Tibial artery (tissue), 4 donors: ENCODE measurements around the gene SSR1.

ENCODE experiments used
- DNase-seq, 2 donors: peaks; one replicate each; pipeline ENCODE4 v3.0.0-alpha.2; 2019
- H3K27ac ChIP-seq, 2 donors: fragments of 200-600 bp; sonication (generic) in 1 of 2; 1 replicate in 1 of 2; 2 replicates in 1 of 2; pipeline ENCODE4 v1.5.1; 2018 to 2019; ENCODE audit warnings: mild to moderate bottlenecking in 1 of 2
- H3K27me3 ChIP-seq, 2 donors: fragments of 200-600 bp; sonication (generic) in 1 of 2; one replicate each; pipeline versions ENCODE4 v1.5.1 to v1.6.0; 2016 to 2019
- H3K36me3 ChIP-seq, 3 donors: fragments of 200-600 bp; sonication (generic) in 2 of 3; one replicate each; pipeline ENCODE4 v1.5.1; 2016 to 2019; ENCODE audit warnings: mild to moderate bottlenecking in 2 of 3
- H3K4me1 ChIP-seq, 4 donors: fragments of 200-600 bp; sonication (generic) in 2 of 4; 1 replicate in 3 of 4; 2 replicates in 1 of 4; pipeline ENCODE4 v1.5.1; 2016 to 2019
- H3K4me3 ChIP-seq, 2 donors: fragments of 200-600 bp; sonication (generic) in 1 of 2; 1 replicate in 1 of 2; 2 replicates in 1 of 2; pipeline ENCODE4 v1.5.1; 2018 to 2019; ENCODE audit warnings: mild to moderate bottlenecking in 2 of 2
- H3K9me3 ChIP-seq, 3 donors: fragments of 200-600 bp; sonication (generic) in 1 of 3; one replicate each; pipeline ENCODE4 v1.5.1; 2016 to 2019
- CTCF ChIP-seq, 2 experiments: fragments of 200-600 bp in 1 of 2; fragments of 450-650 bp in 1 of 2; IDR thresholded peaks; one replicate each; pipeline ENCODE4 v1.5.1; 2017 to 2019; ENCODE audit warnings: antibody characterized with exemption in 2 of 2, mild to moderate bottlenecking in 1 of 2, moderate library complexity in 1 of 2
- intact Hi-C: fragments of 100-400 bp; cut with DNase I; formaldehyde crosslinking; loops from one replicate; pipeline ENCODE4 v1.15.0; 2023; ENCODE audit warnings: low total_unique reads

The SSR1 gene

GRCh38 chr6:7307533-7307932 is 5.5 kb downstream of the SSR1 start:
- no peak for TF ChIP-seq CTCF (IDR thresholded peaks at IDR 0.05)
- Histone ChIP-seq H3K36me3 (peaks cover 18 to 71% (median 44%) of the 10 kb centered on the region in 3 donors), H3K4me3 (no peak overlapping the region), H3K27me3 (no peaks in the 10 kb centered on the region), H3K27ac (no peak overlapping the region), H3K4me1 (peaks cover 0 to 31% (median 16%) of the 10 kb centered on the region in 4 donors), H3K9me3 (no peaks in the 10 kb centered on the region)
- no peak for DNase-seq
- intact Hi-C loops = loop anchor here (10.0 kb wide), 1 partner anchor 277 kb away; no protein-coding TSS in a partner anchor

- H3K4me3 ChIP-seq = no peak overlapping the region
- no peak for DNase-seq
- no peaks in the 10 kb centered on the region for H3K9me3 ChIP-seq
- H3K36me3 ChIP-seq = peaks cover 41 to 96% (median 69%) of the 10 kb centered on the region in 3 donors
- TF ChIP-seq CTCF (IDR thresholded peaks at IDR 0.05) = no peak
- H3K4me1 ChIP-seq = peaks cover 0 to 11% (median 1%) of the 10 kb centered on the region in 4 donors
- no peak overlapping the region for H3K27ac ChIP-seq
- no peaks in the 10 kb centered on the region for H3K27me3 ChIP-seq
- intact Hi-C loops = loop anchor here (10.0 kb wide), 1 partner anchor 280 kb away; no protein-coding TSS in a partner anchor
Measured at GRCh38 chr6:7304821-7305220, 8.2 kb downstream of the SSR1 start.

GRCh38 chr6:7301702-7302101 is 11.3 kb downstream of the SSR1 start:
- Histone ChIP-seq H3K27ac (no peak overlapping the region), H3K4me1 (no peaks in the 10 kb centered on the region), H3K9me3 (no peaks in the 10 kb centered on the region), H3K36me3 (peaks cover 67 to 96% (median 79%) of the 10 kb centered on the region in 3 donors), H3K27me3 (no peaks in the 10 kb centered on the region), H3K4me3 (no peak overlapping the region)
- no peak for DNase-seq
- no peak for TF ChIP-seq CTCF (IDR thresholded peaks at IDR 0.05)
- intact Hi-C loops = loop anchor here (10.0 kb wide), 1 partner anchor 283 kb away; no protein-coding TSS in a partner anchor

GRCh38 chr6:7300926-7301325 is 12.1 kb downstream of the SSR1 start:
- Histone ChIP-seq H3K4me3 (no peak overlapping the region), H3K9me3 (no peaks in the 10 kb centered on the region), H3K27me3 (no peaks in the 10 kb centered on the region), H3K27ac (no peak overlapping the region), H3K36me3 (peaks cover 74 to 92% (median 82%) of the 10 kb centered on the region in 3 donors), H3K4me1 (no peaks in the 10 kb centered on the region)
- no peak for DNase-seq
- intact Hi-C loops = loop anchor here (10.0 kb wide), 1 partner anchor 284 kb away; no protein-coding TSS in a partner anchor
- TF ChIP-seq CTCF (IDR thresholded peaks at IDR 0.05) = no peak

GRCh38 chr6:7298113-7298512 is 14.9 kb downstream of the SSR1 start:
- H3K4me1 ChIP-seq = no peaks in the 10 kb centered on the region
- no peak for DNase-seq
- no peaks in the 10 kb centered on the region for H3K9me3 ChIP-seq
- TF ChIP-seq CTCF (IDR thresholded peaks at IDR 0.05) = no peak
- no peak overlapping the region for H3K27ac ChIP-seq
- intact Hi-C loops = no loop called here
- no peaks in the 10 kb centered on the region for H3K27me3 ChIP-seq
- H3K36me3 ChIP-seq = peaks cover 73 to 86% (median 85%) of the 10 kb centered on the region in 3 donors
- no peak overlapping the region for H3K4me3 ChIP-seq

- H3K27me3 ChIP-seq = no peaks in the 10 kb centered on the region
- no peak for TF ChIP-seq CTCF (IDR thresholded peaks at IDR 0.05)
- no peak overlapping the region for H3K4me3 ChIP-seq
- no peak for DNase-seq
- intact Hi-C loops = no loop called here
- H3K9me3 ChIP-seq = no peaks in the 10 kb centered on the region
- no peaks in the 10 kb centered on the region for H3K4me1 ChIP-seq
- H3K27ac ChIP-seq = no peak overlapping the region
- peaks cover 66 to 88% (median 85%) of the 10 kb centered on the region in 3 donors for H3K36me3 ChIP-seq
Measured at GRCh38 chr6:7296602-7297001, 16.4 kb downstream of the SSR1 start.
